Esophagus muscularis mucosa (tissue), 4 donors: ENCODE results near the gene ZNF576. TPM values are rescaled to one million over a fixed set of nuclear protein-coding genes. Genes with fewer than 3 reads are reported as not detected.

Experiments
- DNase-seq: peaks from one replicate; pipeline ENCODE4 v3.0.0-alpha.2; 2017; ENCODE audit errors: extremely low spot score
- H3K27ac ChIP-seq, 4 donors: fragments of 200-600 bp; sonication (generic); replicated peaks in 1 of 4; 1 replicate in 3 of 4; 2 replicates in 1 of 4; pipeline ENCODE4 v1.5.1; 2016 to 2019; ENCODE audit warnings: mild to moderate bottlenecking in 1 of 4
- H3K27me3 ChIP-seq, 4 donors: fragments of 200-600 bp; sonication (generic); one replicate each; pipeline versions ENCODE4 v1.5.1 to v1.6.0; 2016 to 2019
- H3K36me3 ChIP-seq, 4 donors: fragments of 200-600 bp; sonication (generic); one replicate each; pipeline ENCODE4 v1.5.1; 2016 to 2019
- H3K4me1 ChIP-seq, 4 donors: fragments of 200-600 bp; sonication (generic); one replicate each; pipeline ENCODE4 v1.5.1; 2016 to 2019
- H3K4me3 ChIP-seq, 4 donors: fragments of 200-600 bp; sonication (generic); 1 replicate in 2 of 4; 2 replicates in 2 of 4; pipeline ENCODE4 v1.5.1; 2016 to 2019; ENCODE audit warnings: mild to moderate bottlenecking in 4 of 4, moderate library complexity in 1 of 4
- H3K9me3 ChIP-seq, 4 donors: fragments of 200-600 bp; sonication (generic); 1 replicate in 3 of 4; 2 replicates in 1 of 4; pipeline ENCODE4 v1.5.1; 2016 to 2019
- CTCF ChIP-seq, 3 experiments: fragments of 200-600 bp in 2 of 3; fragments of 450-650 bp in 1 of 3; sonication (generic) in 2 of 3; IDR thresholded peaks; one replicate each; pipeline ENCODE4 v1.5.1; 2017 to 2019; ENCODE audit warnings: antibody characterized with exemption in 3 of 3, mild to moderate bottlenecking in 2 of 3, moderate library complexity in 1 of 3
- EP300 ChIP-seq: sonication (generic); formaldehyde crosslinking; IDR thresholded peaks from one replicate; pipeline ENCODE4 v1.6.1; 2017; ENCODE audit warnings: antibody characterized with exemption
- POLR2A ChIP-seq: fragments of 450-650 bp; IDR thresholded peaks from one replicate; pipeline ENCODE4 v1.6.1; 2017; ENCODE audit warnings: antibody characterized with exemption, moderate library complexity, mild to moderate bottlenecking, low read depth
- POLR2AphosphoS5 ChIP-seq, 2 donors: sonication (generic); formaldehyde crosslinking; IDR thresholded peaks; one replicate each; pipeline ENCODE4 v1.6.1; 2017; ENCODE audit warnings: antibody characterized with exemption in 2 of 2
- WGBS: methylation state at CpG from one replicate; pipeline ENCODE4 v1.1.5; 2018; 5-methylcytosine and 5-hydroxymethylcytosine counted together
- intact Hi-C: fragments of 100-400 bp; cut with DNase I; formaldehyde crosslinking; loops from one replicate; pipeline ENCODE4 v1.15.1; 2023
- total RNA-seq, 4 donors: library from RNA; depleted of rRNA; stranded (reverse); fragments of >200 nt; gene quantifications; one replicate each; pipeline versions ENCODE4 v1.1.0 to v1.2.1, GENCODE V29; 2016

ZNF576 gene
- total RNA-seq, 4 donors from 2014 or later, result 10.0 to 18.6 (median 16.6) TPM

- TF ChIP-seq CTCF (IDR thresholded peaks at IDR 0.05) (no peak), POLR2AphosphoS5 (IDR thresholded peaks at IDR 0.05) (no peak), EP300 (no peak), POLR2A (no peak)
- intact Hi-C loops, result no loop called here
- DNase-seq, result no peak
- peaks cover 6 to 22% (median 13%) of the 10 kb centered on the region in 4 donors for H3K4me1 ChIP-seq
- H3K27ac ChIP-seq, result no peak overlapping the region
- peaks cover 0 to 45% (median 5%) of the 10 kb centered on the region in 4 donors for H3K36me3 ChIP-seq
- H3K4me3 ChIP-seq, result no peak overlapping the region
- H3K9me3 ChIP-seq, result no peaks in the 10 kb centered on the region
- WGBS, result 90% methylated on average over 5 of the region's 5 CpGs
- no peaks in the 10 kb centered on the region for H3K27me3 ChIP-seq
These were observed 26.7 kb upstream of the ZNF576 start for GRCh38 chr19:43569657-43570056.

- Histone ChIP-seq H3K4me3 (no peak overlapping the region), H3K4me1 (peaks cover 9 to 24% (median 16%) of the 10 kb centered on the region in 4 donors), H3K27me3 (no peaks in the 10 kb centered on the region), H3K9me3 (no peaks in the 10 kb centered on the region), H3K36me3 (peaks cover 0 to 45% (median 5%) of the 10 kb centered on the region in 4 donors), H3K27ac (no peak overlapping the region)
- no peak for DNase-seq
- TF ChIP-seq POLR2AphosphoS5 (IDR thresholded peaks at IDR 0.05) (no peak), POLR2A (no peak), EP300 (no peak), CTCF (IDR thresholded peaks at IDR 0.05) (no peak)
- 86% methylated on average over 5 of the region's 5 CpGs for WGBS
- intact Hi-C loops, result no loop called here
These were observed 26.1 kb upstream of the ZNF576 start for GRCh38 chr19:43570174-43570791.

- no peaks in the 10 kb centered on the region for H3K27me3 ChIP-seq
- H3K4me1 ChIP-seq, result peaks cover 13 to 29% (median 23%) of the 10 kb centered on the region in 4 donors
- H3K9me3 ChIP-seq, result no peaks in the 10 kb centered on the region
- 90% methylated on average over 3 of the region's 3 CpGs for WGBS
- no peak overlapping the region for H3K4me3 ChIP-seq
- intact Hi-C loops, result no loop called here
- H3K27ac ChIP-seq, result no peak overlapping the region
- DNase-seq, result no peak
- peaks cover 0 to 45% (median 5%) of the 10 kb centered on the region in 4 donors for H3K36me3 ChIP-seq
- TF ChIP-seq CTCF (IDR thresholded peaks at IDR 0.05) (no peak), EP300 (no peak)
These were observed 24.2 kb upstream of the ZNF576 start for GRCh38 chr19:43572171-43572588.

GRCh38 chr19:43574424-43575155, 21.8 kb upstream of the ZNF576 start:
- WGBS, result 30% methylated on average over 12 of the region's 12 CpGs
- Histone ChIP-seq H3K4me3 (peak overlapping the region; percentile 71 to 84 (median 78)), H3K27ac (peak overlapping the region; percentile 82 to 89 (median 87)), H3K36me3 (peaks cover 0 to 35% (median 5%) of the 10 kb centered on the region in 4 donors), H3K9me3 (no peaks in the 10 kb centered on the region), H3K27me3 (no peaks in the 10 kb centered on the region), H3K4me1 (peaks cover 13 to 29% (median 25%) of the 10 kb centered on the region in 4 donors)
- no peak for DNase-seq
- intact Hi-C loops, result loop anchor here (5.0 kb wide), 1 partner anchor 37 kb away; no protein-coding TSS in a partner anchor
- TF ChIP-seq CTCF (IDR thresholded peaks at IDR 0.05) (no peak), EP300 (no peak), POLR2A (no peak), POLR2AphosphoS5 (IDR thresholded peaks at IDR 0.05) (no peak)
